Measurements from ENCODE around the gene MAP2K3. TPM values are rescaled to one million over a fixed set of nuclear protein-coding genes. Genes with fewer than 3 reads are reported as not detected.

MAP2K3 gene
- total RNA-seq, 1 donor from 2014 or later: 55.2 TPM

DNA sequence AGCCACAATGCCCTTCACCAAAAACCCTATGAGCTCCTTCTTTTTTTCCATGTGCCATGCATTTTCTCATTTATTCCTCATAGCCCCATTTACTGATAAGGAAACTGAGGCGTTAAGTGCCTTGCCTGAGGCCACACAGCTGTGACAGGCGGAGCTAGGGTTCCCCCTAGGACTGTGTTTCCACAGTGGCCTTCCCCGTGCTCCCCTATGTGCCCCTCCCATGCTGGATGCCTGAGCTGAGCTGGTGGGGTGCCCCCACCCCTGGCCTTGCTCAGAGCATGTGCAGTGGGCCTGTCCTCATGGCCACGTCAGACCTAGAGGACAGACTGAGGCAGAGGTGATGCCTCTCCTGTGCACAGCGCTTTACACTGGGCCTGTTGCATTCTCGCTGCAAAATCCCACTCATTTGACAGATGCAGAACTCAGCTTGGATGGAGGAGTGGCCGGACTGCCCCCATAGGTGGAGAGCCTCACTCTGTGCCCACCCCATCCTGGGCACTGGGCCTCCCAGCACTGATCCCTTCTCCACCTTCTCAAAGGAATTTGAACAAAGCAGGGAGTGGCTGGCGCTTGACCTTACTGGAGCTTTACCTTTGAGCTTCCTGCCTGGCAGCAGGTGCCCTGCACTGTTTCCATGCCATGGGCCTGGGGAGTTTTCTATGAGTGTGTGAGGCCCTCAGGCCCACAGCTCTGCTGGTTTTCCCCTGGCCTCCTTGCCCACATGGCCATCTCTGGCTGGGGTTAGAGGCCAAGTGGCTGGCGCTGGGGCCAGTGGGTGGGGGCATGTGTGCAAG is 2.6 kb downstream of the MAP2K3 start:
- intact Hi-C loops (cut with DNase I): no loop called here
- Histone ChIP-seq H3K27me3 (ENCODE audit: low read depth) (no peaks in the 10 kb centered on the region), H3K9me3 (no peaks in the 10 kb centered on the region), H3K4me1 (peaks cover 45% of the 10 kb centered on the region), H3K27ac (peak overlapping the region; percentile 95), H3K36me3 (peaks cover 9% of the 10 kb centered on the region), H3K4me3 (peak overlapping the region; percentile 96)
- TF ChIP-seq, protein P1, sequence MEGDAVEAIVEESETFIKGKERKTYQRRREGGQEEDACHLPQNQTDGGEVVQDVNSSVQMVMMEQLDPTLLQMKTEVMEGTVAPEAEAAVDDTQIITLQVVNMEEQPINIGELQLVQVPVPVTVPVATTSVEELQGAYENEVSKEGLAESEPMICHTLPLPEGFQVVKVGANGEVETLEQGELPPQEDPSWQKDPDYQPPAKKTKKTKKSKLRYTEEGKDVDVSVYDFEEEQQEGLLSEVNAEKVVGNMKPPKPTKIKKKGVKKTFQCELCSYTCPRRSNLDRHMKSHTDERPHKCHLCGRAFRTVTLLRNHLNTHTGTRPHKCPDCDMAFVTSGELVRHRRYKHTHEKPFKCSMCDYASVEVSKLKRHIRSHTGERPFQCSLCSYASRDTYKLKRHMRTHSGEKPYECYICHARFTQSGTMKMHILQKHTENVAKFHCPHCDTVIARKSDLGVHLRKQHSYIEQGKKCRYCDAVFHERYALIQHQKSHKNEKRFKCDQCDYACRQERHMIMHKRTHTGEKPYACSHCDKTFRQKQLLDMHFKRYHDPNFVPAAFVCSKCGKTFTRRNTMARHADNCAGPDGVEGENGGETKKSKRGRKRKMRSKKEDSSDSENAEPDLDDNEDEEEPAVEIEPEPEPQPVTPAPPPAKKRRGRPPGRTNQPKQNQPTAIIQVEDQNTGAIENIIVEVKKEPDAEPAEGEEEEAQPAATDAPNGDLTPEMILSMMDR (IDR thresholded peaks at IDR 0.05): no peak
- ATAC-seq: peak; percentile 12 to 18
- no peak for DNase-seq

DNA sequence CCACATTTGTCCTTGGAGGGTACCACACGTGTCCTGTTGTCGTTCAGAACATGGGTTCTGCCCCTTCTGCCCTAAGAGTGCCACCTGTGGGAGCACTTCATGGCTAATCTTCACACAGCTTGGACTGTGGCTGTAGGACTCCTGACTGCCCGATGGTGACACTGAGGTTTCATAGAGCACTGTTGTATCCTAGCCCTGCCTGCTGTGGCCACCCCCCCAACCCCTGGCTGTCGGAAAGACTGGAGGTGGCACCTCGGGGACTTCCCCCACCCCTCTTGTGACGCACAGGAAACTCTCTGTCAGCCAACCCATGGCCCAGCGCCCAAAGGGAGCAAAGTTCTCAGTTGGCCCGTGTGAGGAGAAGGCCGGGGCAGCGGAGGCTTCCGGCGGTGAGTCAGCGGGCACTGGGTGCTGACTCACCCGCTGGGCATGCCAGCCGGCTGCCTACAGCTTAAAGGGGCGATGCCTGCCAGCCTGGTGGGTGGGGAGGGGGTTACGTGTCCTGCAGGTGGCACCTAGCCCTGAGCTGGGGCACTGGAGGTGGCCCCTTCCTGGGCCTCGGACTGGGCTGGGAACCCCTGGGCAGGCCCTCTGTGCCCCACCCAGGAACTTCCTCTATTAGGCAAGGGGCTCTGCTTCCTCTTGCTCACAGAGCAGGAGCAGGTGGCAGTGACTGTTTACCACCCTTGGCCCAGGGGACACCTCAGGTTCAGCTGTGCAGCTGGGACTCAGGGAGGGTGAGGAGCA is 3.4 kb downstream of the MAP2K3 start:
- ATAC-seq (peak; percentile 77 to 82), DNase-seq (peak; percentile 98)
- H3K27ac ChIP-seq: peak overlapping the region; percentile 95
- TF ChIP-seq, protein P1 (IDR thresholded peaks at IDR 0.05): no peak
- no peaks in the 10 kb centered on the region for H3K27me3 ChIP-seq (ENCODE audit: low read depth)
- peaks cover 45% of the 10 kb centered on the region for H3K4me1 ChIP-seq
- no peaks in the 10 kb centered on the region for H3K9me3 ChIP-seq
- intact Hi-C loops (cut with DNase I): no loop called here
- peaks cover 12% of the 10 kb centered on the region for H3K36me3 ChIP-seq
- peak overlapping the region; percentile 96 for H3K4me3 ChIP-seq

DNA sequence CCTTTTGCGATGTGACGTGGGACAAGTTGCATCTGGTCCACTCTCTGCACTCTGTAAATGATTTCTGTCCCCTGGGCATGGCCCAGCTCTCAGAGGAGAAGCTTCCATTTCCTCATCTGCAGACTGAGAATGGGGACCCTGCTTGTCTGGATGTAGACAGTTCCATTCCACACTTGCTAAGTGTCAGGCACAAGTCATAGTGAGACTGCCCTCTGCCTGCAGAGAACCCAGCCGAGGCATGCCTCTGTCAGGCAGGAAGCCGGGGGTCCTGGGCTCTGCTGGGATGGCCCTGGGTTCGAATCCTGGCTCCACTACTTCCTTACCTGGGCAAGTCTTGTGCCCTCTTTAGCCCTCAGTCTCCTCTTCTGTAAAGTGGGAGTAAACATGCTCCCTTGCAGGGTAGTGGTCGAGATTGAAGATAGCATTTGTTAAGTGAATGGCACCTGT is 4.1 kb downstream of the MAP2K3 start:
- peak overlapping the region; percentile 96 for H3K4me3 ChIP-seq

DNA sequence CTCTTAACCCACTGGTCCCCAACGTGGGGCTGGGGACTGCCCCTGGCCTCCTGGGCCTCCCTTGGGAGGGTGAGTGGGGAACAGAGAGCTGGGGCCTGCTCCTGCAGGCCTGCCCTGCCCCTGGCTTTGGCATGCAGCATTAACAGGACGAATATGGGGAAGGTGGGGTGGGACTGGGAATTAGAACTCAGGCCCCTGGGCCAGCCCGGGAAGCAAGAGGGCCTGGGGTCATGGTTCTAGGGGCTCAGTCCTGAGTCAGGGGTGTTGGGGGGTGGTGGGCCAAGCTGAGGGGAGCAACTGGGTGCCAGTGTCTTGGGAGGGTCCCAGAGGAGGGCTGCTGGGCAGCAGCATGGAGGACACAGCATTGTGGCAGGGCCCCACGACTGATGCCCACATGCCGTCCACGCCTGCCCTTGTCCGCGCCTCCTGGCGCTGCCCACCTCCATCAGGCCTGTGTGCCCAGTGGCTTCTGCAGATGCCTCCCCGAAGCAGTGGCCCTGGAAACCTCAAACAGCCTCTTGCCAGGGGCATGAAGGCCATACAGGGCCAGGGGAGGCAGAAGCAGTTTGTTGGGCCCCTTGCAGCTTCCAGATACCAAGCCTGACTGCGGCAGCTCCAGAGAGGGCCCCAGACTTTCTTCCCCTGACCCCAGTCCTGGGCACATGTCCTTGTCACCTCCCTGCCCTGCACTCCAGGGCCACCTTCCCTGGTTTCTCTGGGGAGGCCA is 4.8 kb downstream of the MAP2K3 start:
- ATAC-seq (no peak), DNase-seq (no peak)
- Histone ChIP-seq H3K9me3 (no peaks in the 10 kb centered on the region), H3K36me3 (peaks cover 15% of the 10 kb centered on the region), H3K4me3 (peak overlapping the region; percentile 96), H3K4me1 (peaks cover 36% of the 10 kb centered on the region), H3K27ac (peak overlapping the region; percentile 95), H3K27me3 (ENCODE audit: low read depth) (no peaks in the 10 kb centered on the region)
- intact Hi-C loops (cut with DNase I): no loop called here
- TF ChIP-seq, protein P1 (IDR thresholded peaks at IDR 0.05): no peak

More for the DNA sequence above, 4.1 kb downstream of the MAP2K3 start:
- Histone ChIP-seq H3K9me3 (no peaks in the 10 kb centered on the region), H3K36me3 (peaks cover 12% of the 10 kb centered on the region), H3K4me1 (peaks cover 41% of the 10 kb centered on the region), H3K27me3 (ENCODE audit: low read depth) (no peaks in the 10 kb centered on the region), H3K27ac (peak overlapping the region; percentile 95)
- intact Hi-C loops (cut with DNase I): no loop called here
- no peak for ATAC-seq
- DNase-seq: no peak
- TF ChIP-seq, protein P1 (IDR thresholded peaks at IDR 0.05): no peak

DNA sequence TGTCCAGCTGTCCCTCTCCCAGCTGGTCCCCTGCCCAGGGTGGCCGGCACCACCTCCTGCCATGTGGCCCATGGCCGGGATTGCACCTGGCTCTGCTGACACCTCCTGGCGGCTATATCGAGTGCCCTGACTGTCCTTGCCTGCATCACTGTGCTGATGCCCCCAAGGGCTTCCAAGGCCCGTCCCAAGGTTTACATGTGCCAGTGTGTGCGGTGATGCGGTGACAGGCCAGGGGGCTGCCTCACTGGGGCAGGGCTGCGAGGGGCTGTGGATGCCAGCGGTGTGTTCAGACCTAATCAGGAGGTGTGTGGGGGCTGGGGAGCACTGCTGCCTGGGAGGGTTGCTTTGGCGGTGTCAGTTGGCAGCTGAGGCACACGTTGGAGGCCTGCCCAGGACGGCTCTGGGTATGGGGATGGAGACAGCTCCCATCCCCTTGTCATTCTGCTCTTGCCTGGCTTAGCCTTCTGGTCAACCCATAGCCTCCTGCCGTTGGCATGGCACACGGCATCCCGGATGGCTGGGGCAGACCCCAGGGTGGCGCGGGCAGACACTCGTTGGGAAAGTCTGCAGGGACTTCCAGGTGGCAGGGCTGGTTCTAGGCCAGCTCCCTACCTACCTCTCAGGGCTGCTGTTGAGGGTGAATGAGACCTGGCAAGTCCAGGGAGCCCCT is 5.5 kb downstream of the MAP2K3 start:
- H3K27ac ChIP-seq: peak overlapping the region; percentile 95
- H3K27me3 ChIP-seq (ENCODE audit: low read depth): no peaks in the 10 kb centered on the region
- intact Hi-C loops (cut with DNase I): no loop called here
- ATAC-seq (no peak), DNase-seq (no peak)
- H3K36me3 ChIP-seq: peaks cover 15% of the 10 kb centered on the region
- TF ChIP-seq, protein P1 (IDR thresholded peaks at IDR 0.05): no peak
- H3K4me1 ChIP-seq: peaks cover 43% of the 10 kb centered on the region
- no peaks in the 10 kb centered on the region for H3K9me3 ChIP-seq
- no peak overlapping the region for H3K4me3 ChIP-seq
